H1 (cell line): ENCODE measurements around the gene C21orf91. TPM values are rescaled to one million over a fixed set of nuclear protein-coding genes. Genes with fewer than 3 reads are reported as not detected.

Source experiments
- CTCF ChIA-PET: fragments of 300-600 bp; sonication (Branson Sonifier 250); formaldehyde crosslinking; loops from one replicate; lab custom pipeline; 2021; ENCODE audit not compliant: partially characterized antibody; lab: Charles Lee
- POLR2A ChIA-PET: fragments of 300-600 bp; sonication (Branson Sonifier 250); formaldehyde crosslinking; loops from one replicate; lab custom pipeline; 2021; ENCODE audit warnings: inconsistent platforms; ENCODE audit not compliant: partially characterized antibody; lab: Charles Lee
- DNase-seq, 2 experiments: peaks; one replicate each; pipeline versions ENCODE4 v3.0.0 to v3.0.0-alpha.2; 2010 to 2022; ENCODE audit warnings: low spot score in 2 of 2, low read depth in 1 of 2, mixed read lengths in 1 of 2
- FAIRE-seq: peaks from 2 replicates; lab custom pipeline; 2011; peaks lifted over from hg19 to GRCh38; lab: Jason Lieb, UNC
- H2AFZ ChIP-seq: 2 replicates; pipeline ENCODE4 v1.8.1; 2012; ENCODE audit warnings: low read length, inconsistent platforms
- H2AK5ac ChIP-seq: 2 replicates; pipeline ENCODE4 v1.6.1; 2013; ENCODE audit warnings: low read depth, low read length
- H2BK120ac ChIP-seq: replicated peaks from 2 replicates; pipeline ENCODE3; 2013; ENCODE audit warnings: low read depth, low read length, inconsistent platforms
- H2BK12ac ChIP-seq: 2 replicates; pipeline ENCODE4 v1.6.1; 2013; ENCODE audit warnings: low read depth, low read length
- H2BK15ac ChIP-seq: 2 replicates; pipeline ENCODE4 v1.6.1; 2013; ENCODE audit warnings: low read length
- H2BK20ac ChIP-seq: 2 replicates; pipeline ENCODE4 v1.6.1; 2013; ENCODE audit warnings: low read length
- H2BK5ac ChIP-seq: 2 replicates; pipeline ENCODE4 v1.6.1; 2013; ENCODE audit warnings: low read depth, low read length
- H3K14ac ChIP-seq: 2 replicates; pipeline ENCODE4 v1.6.1; 2013; ENCODE audit warnings: inconsistent platforms; ENCODE audit not compliant: insufficient read length
- H3K18ac ChIP-seq: 2 replicates; pipeline ENCODE4 v1.6.1; 2013; ENCODE audit warnings: low read length; ENCODE audit errors: extremely low read depth
- H3K23ac ChIP-seq: 2 replicates; pipeline ENCODE4 v1.6.1; 2013; ENCODE audit warnings: inconsistent platforms; ENCODE audit not compliant: insufficient read length
- H3K23me2 ChIP-seq: 2 replicates; pipeline ENCODE4 v1.6.1; 2013; ENCODE audit warnings: low read depth, low read length
- H3K27ac ChIP-seq: 2 replicates; pipeline ENCODE4 v1.6.1; 2011; ENCODE audit warnings: low read depth, low read length, inconsistent platforms
- H3K27me3 ChIP-seq, 4 experiments: replicated peaks in 1 of 4; 1 replicate in 1 of 4; 2 replicates in 3 of 4; pipeline versions ENCODE4 v1.6.1 to v1.8.1; 2011 to 2013; ENCODE audit warnings: low read length in 3 of 4, mild to moderate bottlenecking in 3 of 4, inconsistent platforms in 2 of 4, mixed read lengths in 2 of 4, moderate library complexity in 1 of 4; ENCODE audit not compliant: control insufficient read depth in 3 of 4, insufficient read depth in 3 of 4; ENCODE audit errors: extremely low read depth in 1 of 4
- H3K36me3 ChIP-seq, 4 experiments: 2 replicates each; pipeline versions ENCODE4 v1.6.1 to v1.8.1; 2011 to 2013; ENCODE audit warnings: mild to moderate bottlenecking in 4 of 4, low read length in 3 of 4, moderate library complexity in 2 of 4, control low read depth in 1 of 4, inconsistent platforms in 1 of 4; ENCODE audit not compliant: insufficient read depth in 4 of 4, control insufficient read depth in 2 of 4
- H3K4ac ChIP-seq: replicated peaks from 2 replicates; pipeline ENCODE3; 2013; ENCODE audit warnings: low read length, low read depth, mixed read lengths, inconsistent platforms; ENCODE audit not compliant: insufficient read length
- H3K4me1 ChIP-seq, 4 experiments: replicated peaks in 1 of 4; 1 replicate in 1 of 4; 2 replicates in 3 of 4; pipeline versions ENCODE4 v1.6.1 to v1.8.1; 2011 to 2013; ENCODE audit warnings: low read length in 3 of 4, inconsistent platforms in 2 of 4, mixed read lengths in 1 of 4; ENCODE audit not compliant: insufficient read depth in 4 of 4, control insufficient read depth in 3 of 4
- H3K4me2 ChIP-seq, 2 experiments: 2 replicates each; pipeline versions ENCODE4 v1.6.1 to v1.8.1; 2011 to 2013; ENCODE audit warnings: low read depth in 2 of 2, low read length in 2 of 2, control low read depth in 1 of 2, inconsistent platforms in 1 of 2, mild to moderate bottlenecking in 1 of 2; ENCODE audit not compliant: insufficient read depth in 1 of 2
- H3K4me3 ChIP-seq, 4 experiments: fragments of 200-600, 300-600 bp in 1 of 4; sonication (generic), shearing (Covaris generic), sonication (Bioruptor Twin) in 1 of 4; 2 replicates each; pipeline versions ENCODE4 v1.5.1 to v1.8.1; 2011 to 2016; ENCODE audit warnings: low read length in 4 of 4, low read depth in 3 of 4, control low read depth in 2 of 4, inconsistent platforms in 2 of 4, mild to moderate bottlenecking in 2 of 4, mixed read lengths in 1 of 4, moderate library complexity in 1 of 4; ENCODE audit not compliant: insufficient read depth in 2 of 4; ENCODE audit errors: extremely low read depth in 1 of 4
- H3K56ac ChIP-seq: replicated peaks from 2 replicates; pipeline ENCODE3; 2013; ENCODE audit warnings: low read depth, mild to moderate bottlenecking, mixed read lengths, low read length, inconsistent platforms; ENCODE audit not compliant: insufficient read length
- H3K79me1 ChIP-seq: 2 replicates; pipeline ENCODE4 v1.6.1; 2013; ENCODE audit warnings: low read depth, low read length, control low read depth
- H3K79me2 ChIP-seq, 2 experiments: 2 replicates each; pipeline versions ENCODE4 v1.6.1 to v1.8.1; 2012 to 2013; ENCODE audit warnings: low read length in 2 of 2, mild to moderate bottlenecking in 2 of 2, inconsistent platforms in 1 of 2; ENCODE audit not compliant: insufficient read depth in 2 of 2, control insufficient read depth in 1 of 2
- H3K9ac ChIP-seq, 4 experiments: replicated peaks in 1 of 4; 1 replicate in 1 of 4; 2 replicates in 3 of 4; pipeline versions ENCODE4 v1.6.1 to v1.8.1; 2011 to 2013; ENCODE audit warnings: low read depth in 3 of 4, low read length in 3 of 4, control low read depth in 2 of 4, mild to moderate bottlenecking in 2 of 4, moderate library complexity in 2 of 4, inconsistent platforms in 1 of 4; ENCODE audit errors: extremely low read depth in 1 of 4
- H3K9me3 ChIP-seq, 2 experiments: 2 replicates each; pipeline versions ENCODE4 v1.6.1 to v1.8.1; 2012 to 2013; ENCODE audit warnings: mild to moderate bottlenecking in 2 of 2, moderate library complexity in 2 of 2, control low read depth in 1 of 2, inconsistent platforms in 1 of 2, low read depth in 1 of 2, low read length in 1 of 2, mixed read lengths in 1 of 2; ENCODE audit not compliant: insufficient read depth in 2 of 2
- H4K20me1 ChIP-seq, 2 experiments: replicated peaks in 1 of 2; 2 replicates each; pipeline versions ENCODE3 to v1.8.1; 2011 to 2013; ENCODE audit warnings: inconsistent platforms in 2 of 2, low read length in 2 of 2, mild to moderate bottlenecking in 1 of 2; ENCODE audit not compliant: insufficient read depth in 2 of 2, control insufficient read depth in 1 of 2
- H4K5ac ChIP-seq: 2 replicates; pipeline ENCODE4 v1.6.1; 2013; ENCODE audit warnings: low read length, low read depth, mixed read lengths, inconsistent platforms; ENCODE audit not compliant: insufficient read length
- H4K8ac ChIP-seq: 2 replicates; pipeline ENCODE4 v1.8.0; 2013; ENCODE audit warnings: mild to moderate bottlenecking, moderate library complexity, low read length, inconsistent platforms; ENCODE audit not compliant: insufficient read depth; ENCODE audit errors: extremely low read depth
- H4K91ac ChIP-seq: replicated peaks from 2 replicates; pipeline ENCODE3; 2013; ENCODE audit warnings: low read length, mixed read lengths, inconsistent platforms; ENCODE audit not compliant: insufficient read length
- CBX5 ChIP-seq: fragments of 300-800, 300-1000 bp; sonication (generic); IDR thresholded peaks from 2 replicates; pipeline ENCODE4 v1.7.1; 2016; ENCODE audit warnings: antibody characterized with exemption, low read length, low read depth
- CHD2 ChIP-seq: IDR thresholded peaks from 2 replicates; pipeline ENCODE4 v1.6.1; 2012; ENCODE audit warnings: low read length, improper control_type of control experiment
- EZH2 ChIP-seq: fragments of 200-600 bp; sonication (generic); IDR thresholded peaks from 2 replicates; pipeline ENCODE4 v1.7.1; 2012; ENCODE audit warnings: low read depth, mild to moderate bottlenecking, moderate library complexity, low read length, inconsistent platforms; ENCODE audit not compliant: severe bottlenecking
- GABPA ChIP-seq: IDR thresholded peaks from 2 replicates; pipeline ENCODE4 v1.6.1; 2011; ENCODE audit warnings: mild to moderate bottlenecking, low read length, moderate library complexity, borderline replicate concordance; ENCODE audit not compliant: insufficient read depth
- GTF2F1 ChIP-seq: IDR thresholded peaks from 2 replicates; pipeline ENCODE4 v1.6.1; 2012; ENCODE audit warnings: low read depth, low read length, improper control_type of control experiment, borderline replicate concordance
- KDM1A ChIP-seq: fragments of 200-600, 300-600 bp; sonication (generic); IDR thresholded peaks from 2 replicates; pipeline ENCODE4 v1.7.1; 2016; ENCODE audit warnings: mild to moderate bottlenecking, low read length, borderline replicate concordance
- RBBP5 ChIP-seq: IDR thresholded peaks from 2 replicates; pipeline ENCODE4 v1.7.1; 2012; ENCODE audit warnings: low read depth, mild to moderate bottlenecking, inconsistent platforms, low read length, moderate library complexity, borderline replicate concordance
- RFX5 ChIP-seq: IDR thresholded peaks from 2 replicates; pipeline ENCODE4 v1.6.1; 2011; ENCODE audit warnings: low read depth, low read length, improper control_type of control experiment, borderline replicate concordance
- SAP30 ChIP-seq: fragments of 300-600 bp; sonication (generic); IDR thresholded peaks from 2 replicates; pipeline ENCODE4 v1.7.1; 2012; ENCODE audit warnings: low read length, moderate library complexity, mild to moderate bottlenecking, inconsistent platforms; ENCODE audit not compliant: insufficient read depth, insufficient replicate concordance
- SIRT6 ChIP-seq: IDR thresholded peaks from one replicate; pipeline ENCODE4 v1.7.1; 2012; ENCODE audit warnings: low read length, inconsistent platforms
- SP4 ChIP-seq: IDR thresholded peaks from 2 replicates; pipeline ENCODE4 v1.6.1; 2012; ENCODE audit warnings: low read length, inconsistent platforms
- TCF12 ChIP-seq: IDR thresholded peaks from 2 replicates; pipeline ENCODE4 v1.6.1; 2011; ENCODE audit warnings: low read depth, mild to moderate bottlenecking, low read length
- YY1 ChIP-seq: IDR thresholded peaks from 2 replicates; pipeline ENCODE4 v1.6.1; 2011; ENCODE audit warnings: low read depth, mild to moderate bottlenecking, low read length
- ZNF274 ChIP-seq: IDR thresholded peaks from 2 replicates; pipeline ENCODE4 v1.7.0; 2012; ENCODE audit warnings: low read length, borderline replicate concordance; ENCODE audit errors: extremely low read depth
- WGBS, 2 experiments: shearing (Covaris generic) in 1 of 2; methylation state at CpG; one replicate each; pipeline versions ENCODE4 v1.1.6 to v1.1.7; 2013 to 2015; ENCODE audit warnings: low lambda C conversion rate in 2 of 2, mixed read lengths in 2 of 2, inconsistent platforms in 1 of 2, low coverage in 1 of 2, missing lambda C conversion rate in 1 of 2; ENCODE audit not compliant: insufficient replicate concordance in 2 of 2, insufficient coverage in 1 of 2, insufficient read length in 1 of 2; ENCODE audit errors: extremely low coverage in 1 of 2, missing lambda C conversion rate in 1 of 2; 5-methylcytosine and 5-hydroxymethylcytosine counted together
- polyA plus RNA-seq, 7 experiments: library from polyadenylated mRNA; depleted of rRNA in 3 of 7; stranded (reverse) in 5 of 7; unstranded in 2 of 7; fragments of >200 nt in 5 of 7; fragments of 200-250 nt in 2 of 7; gene quantifications; 1 replicate in 5 of 7; 2 replicates in 1 of 7; 4 replicates in 1 of 7; pipeline versions ENCODE4 v1.2.1 to v1.2.3, GENCODE V29; 2011 to 2013; ENCODE audit warnings: missing spikeins in 2 of 7, mixed read lengths in 2 of 7
- total RNA-seq: library from RNA; stranded (reverse); fragmentation: NEBNext Ultra II Directional; extraction: Animal tissue kit (Norgen Biotek cat#: 25700); gene quantifications from 2 replicates; pipeline ENCODE4 v1.2.1, GENCODE V29; 2021

Gene C21orf91
- total and polyA plus RNA-seq, 2 of the 8 experiments (the other 6 are each of a cell fraction or from before 2014, with no cell fraction given), result 4.9 to 33.6 TPM

- Histone ChIP-seq H3K36me3 (peaks cover 0 to 3% (median 0%) of the 10 kb centered on the region in 4 experiments; a peak in 1 of 8 replicates), H3K23me2 (no peaks in the 10 kb centered on the region), H4K91ac (no peak overlapping the region), H2BK15ac (no peak overlapping the region), H3K27me3 (no peaks in the 10 kb centered on the region), H4K20me1 (no peaks in the 10 kb centered on the region), H2BK12ac (no peak overlapping the region), H3K9me3 (peaks cover 0 to 11% of the 10 kb centered on the region in 2 experiments; a peak in 2 of 4 replicates), H3K56ac (no peak overlapping the region), H4K5ac (no peak overlapping the region), H3K14ac (no peak overlapping the region), H3K4me2 (no peak overlapping the region), H2BK120ac (no peak overlapping the region), H3K4me1 (no peaks in the 10 kb centered on the region), H2AFZ (no peak overlapping the region), H3K23ac (no peak overlapping the region), H4K8ac (no peak overlapping the region), H3K4ac (no peak overlapping the region), H2AK5ac (no peak overlapping the region), H3K79me2 (no peaks in the 10 kb centered on the region), H3K27ac (no peak overlapping the region), H2BK20ac (no peak overlapping the region), H3K9ac (no peak overlapping the region), H2BK5ac (no peak overlapping the region), H3K79me1 (no peaks in the 10 kb centered on the region), H3K18ac (no peak overlapping the region), H3K4me3 (no peak overlapping the region)
- FAIRE-seq, result no peak
- WGBS, 2 experiments, result 91% methylated on average over 2 of the region's 2 CpGs; no CpG with 5 or more reads in 1 of the 2 experiments
- no peak for DNase-seq
- ChIA-PET CTCF (no interaction called here), POLR2A (no interaction called here)
- TF ChIP-seq SP4 (no peak), CHD2 (no peak), KDM1A (no peak), GTF2F1 (no peak), RBBP5 (no peak), RFX5 (no peak), SIRT6 (no peak), TCF12 (no peak), ZNF274 (no peak), YY1 (no peak), EZH2 (no peak), CBX5 (no peak), SAP30 (no peak), GABPA (no peak)
Measured at GRCh38 chr21:17742940-17743592, 76.1 kb downstream of the C21orf91 start.
